Stimulated activated CD4-positive, alpha-beta T cell treated with anti-CD3 and anti-CD28 coated beads, Interleukin-1b, Interleukin-23, amount 100 ng/mL, for 4 hours (primary cell): Measurements from ENCODE around the gene MINDY2.
"Not testable (repeated sequence)": the region's sequence is repeated elsewhere in the genome, so short reads cannot be mapped to it uniquely, and the experiment has no call there.

Experiments
- DNase-seq, 2 donors: peaks; one replicate each; pipeline ENCODE4 v3.0.0-alpha.2; 2020; ENCODE audit warnings: low read depth in 2 of 2

MINDY2 gene

DNA sequence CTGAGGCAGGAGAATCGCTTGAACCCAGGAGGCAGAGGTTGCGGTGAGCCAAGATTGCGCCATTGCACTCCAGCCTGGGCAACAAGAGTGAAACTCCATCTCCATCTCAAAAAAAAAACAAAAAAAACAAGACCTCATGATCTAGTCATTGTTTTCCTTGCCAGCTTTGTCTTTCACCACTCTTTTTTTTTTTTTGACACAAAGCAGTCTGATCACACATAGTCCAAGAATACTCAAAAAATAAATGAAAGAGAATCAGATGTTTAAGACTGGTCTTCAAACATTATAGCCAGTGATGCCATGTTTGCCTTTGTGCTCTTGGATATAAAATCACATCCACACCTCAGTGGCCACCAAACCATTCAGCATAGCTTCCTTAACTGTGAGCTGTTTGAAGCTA, 15.8 kb upstream of the MINDY2 start:
- no peak for DNase-seq

DNA sequence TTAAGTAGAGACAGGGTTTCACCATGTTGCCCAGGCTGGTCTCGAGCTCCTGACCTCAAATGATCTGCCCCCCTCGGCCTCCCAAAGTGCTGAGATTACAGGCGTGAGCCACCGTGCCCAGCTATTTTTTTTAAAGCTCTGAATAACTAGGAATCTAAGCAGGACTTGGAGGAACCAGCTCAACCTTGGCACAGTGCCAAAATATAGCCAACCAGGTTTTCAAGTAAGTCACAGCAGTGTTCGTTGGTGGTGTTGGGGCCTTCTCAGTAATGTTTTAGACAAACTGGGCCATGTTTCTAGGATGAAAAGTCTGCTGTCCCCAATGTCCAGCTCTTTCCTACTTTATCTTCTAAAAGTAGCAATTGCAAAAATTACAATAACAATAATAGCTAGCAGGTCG, 15.1 kb upstream of the MINDY2 start:
- no peak for DNase-seq

DNA sequence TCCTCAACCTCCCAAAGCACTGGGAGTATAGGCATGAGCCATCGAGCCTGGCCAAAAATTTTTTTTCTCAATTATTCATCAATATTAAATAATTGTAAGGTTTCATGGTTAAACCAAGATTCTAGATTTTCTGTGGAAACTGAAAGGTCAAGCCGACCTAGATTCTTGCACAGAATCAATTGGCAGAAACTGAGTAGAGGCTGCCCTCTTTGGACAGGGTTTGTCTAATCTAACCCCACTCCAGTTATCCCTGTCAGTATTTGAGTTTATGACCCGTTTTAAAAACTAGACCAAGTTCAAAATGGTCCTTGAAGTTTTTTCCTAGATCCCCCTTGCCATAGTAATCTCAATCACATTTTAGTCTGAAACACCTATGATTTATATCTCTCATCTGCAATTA, 13.0 kb upstream of the MINDY2 start:
- DNase-seq, result no peak

DNA sequence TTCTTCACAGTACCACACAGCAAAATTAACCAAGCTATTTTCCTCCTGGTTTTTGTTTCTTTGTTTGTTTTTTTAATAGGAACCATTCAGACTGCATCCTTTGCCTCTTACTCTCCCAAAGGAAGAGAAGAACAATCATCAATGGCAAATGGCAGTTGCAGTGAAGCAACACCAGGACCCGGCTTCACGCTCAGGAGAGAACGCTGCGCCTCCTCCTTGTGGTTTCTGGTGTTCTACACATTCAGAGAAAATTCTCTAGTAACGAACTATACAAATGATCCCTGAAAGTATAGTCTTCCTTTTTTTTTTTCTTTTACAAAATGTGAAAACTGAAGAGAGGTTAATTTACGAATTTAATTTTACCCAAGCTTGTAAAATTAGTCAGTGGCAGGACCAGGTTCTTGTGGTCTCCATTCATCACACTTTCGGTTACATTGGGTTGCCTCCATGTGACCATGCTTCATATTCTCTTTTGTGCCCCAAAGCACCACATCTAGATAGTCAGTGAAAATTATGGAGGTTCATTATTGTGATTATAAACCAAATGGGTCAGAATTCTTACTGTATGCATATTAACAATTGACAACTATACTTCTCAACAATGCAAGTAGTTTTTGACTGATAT, 10.6 kb upstream of the MINDY2 start:
- DNase-seq, result no peak

DNA sequence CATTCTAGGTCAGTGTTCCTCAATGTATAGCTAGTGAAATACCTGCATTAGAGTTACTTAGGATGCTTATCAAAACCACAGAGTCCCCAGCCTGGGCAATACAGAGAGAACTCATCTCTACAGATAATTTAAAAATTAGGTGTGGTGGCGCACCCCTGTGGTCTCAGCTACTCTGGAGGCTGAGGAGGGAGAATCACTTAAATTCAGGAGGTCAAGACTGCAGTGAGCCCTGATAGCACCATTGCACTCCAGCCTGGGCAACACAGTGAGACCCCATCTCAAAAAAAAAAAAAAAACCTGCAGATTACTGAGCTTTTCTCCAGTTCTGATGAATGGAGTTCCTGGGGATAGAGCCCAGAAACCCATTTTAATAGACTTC, 10.1 kb upstream of the MINDY2 start:
- no peak for DNase-seq

DNA sequence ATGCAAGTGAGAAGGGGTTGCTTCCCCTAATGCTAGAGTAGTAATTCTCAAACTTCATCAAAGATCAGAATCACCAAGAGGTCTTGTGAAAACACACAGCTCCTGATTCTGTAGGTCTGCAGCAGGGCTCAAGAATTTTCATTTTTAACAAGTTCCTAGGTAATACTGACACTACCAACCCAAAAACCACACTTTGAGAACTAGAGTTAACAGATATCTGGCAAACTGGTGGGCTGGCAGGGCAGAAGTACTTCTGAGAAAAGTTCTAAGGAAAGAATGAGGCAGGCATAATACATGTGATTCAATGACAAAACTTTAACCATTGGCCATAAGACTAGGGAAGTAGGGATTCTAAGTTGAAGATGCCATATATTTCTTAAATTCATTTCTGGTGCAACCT, 8.8 kb upstream of the MINDY2 start:
- no peak for DNase-seq

DNA sequence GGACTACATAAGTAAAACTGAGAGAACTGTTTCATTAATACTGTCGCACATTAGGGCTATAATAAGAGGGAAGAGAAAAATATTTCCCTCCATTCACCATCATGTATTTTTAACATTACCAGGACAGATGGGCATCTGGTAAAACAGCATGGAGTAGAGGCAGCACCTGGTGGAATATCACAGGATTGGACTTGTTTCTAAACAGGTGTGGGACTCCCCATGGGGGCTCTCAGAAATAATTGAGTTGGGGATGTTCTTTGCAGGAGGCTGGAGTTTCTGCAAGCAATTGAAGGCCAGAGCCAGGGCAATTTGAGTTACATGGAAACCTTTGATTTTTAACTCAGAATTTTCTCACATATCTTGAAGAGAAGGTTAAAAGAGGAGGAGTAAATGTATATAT, 8.4 kb upstream of the MINDY2 start:
- DNase-seq, result no peak

DNA sequence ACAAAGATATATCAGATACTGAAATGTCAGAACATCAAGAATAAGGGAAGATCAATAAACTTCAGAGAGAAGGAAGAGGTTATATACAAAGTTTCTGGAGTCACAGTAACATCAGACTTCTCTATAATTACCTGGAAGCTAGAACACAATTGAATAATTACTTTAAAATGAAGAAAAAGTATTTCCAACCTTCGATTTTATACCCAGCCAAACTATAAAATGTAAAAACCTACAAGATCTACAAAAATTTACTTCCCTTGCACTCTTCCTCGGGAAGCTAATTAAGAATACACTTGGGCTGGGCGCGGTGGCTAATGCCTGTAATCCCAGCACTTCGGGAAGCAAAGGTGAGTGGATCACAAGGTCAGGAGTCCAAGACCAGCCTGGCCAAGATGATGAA, 6.6 kb upstream of the MINDY2 start:
- no peak for DNase-seq

DNA sequence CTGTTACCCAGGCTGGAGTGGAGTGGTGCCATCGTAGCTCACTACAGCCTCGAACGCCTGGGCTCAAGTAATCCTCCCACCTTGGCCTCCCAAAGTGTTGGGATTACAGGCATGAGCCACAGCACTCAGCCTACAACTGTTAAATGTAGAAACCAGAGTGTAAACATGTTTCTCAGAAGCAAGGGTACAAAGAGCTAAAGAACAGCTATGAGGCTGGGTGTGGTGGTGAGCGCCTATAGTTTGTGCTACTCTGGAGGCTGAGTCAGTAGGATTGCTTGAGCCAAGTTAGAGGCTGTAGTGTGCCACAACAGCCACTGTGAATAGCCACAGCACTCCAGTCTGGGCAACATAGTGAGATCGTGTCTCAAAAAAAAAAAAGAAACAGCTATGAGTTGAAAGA, 4.8 kb upstream of the MINDY2 start:
- DNase-seq, result no peak

DNA sequence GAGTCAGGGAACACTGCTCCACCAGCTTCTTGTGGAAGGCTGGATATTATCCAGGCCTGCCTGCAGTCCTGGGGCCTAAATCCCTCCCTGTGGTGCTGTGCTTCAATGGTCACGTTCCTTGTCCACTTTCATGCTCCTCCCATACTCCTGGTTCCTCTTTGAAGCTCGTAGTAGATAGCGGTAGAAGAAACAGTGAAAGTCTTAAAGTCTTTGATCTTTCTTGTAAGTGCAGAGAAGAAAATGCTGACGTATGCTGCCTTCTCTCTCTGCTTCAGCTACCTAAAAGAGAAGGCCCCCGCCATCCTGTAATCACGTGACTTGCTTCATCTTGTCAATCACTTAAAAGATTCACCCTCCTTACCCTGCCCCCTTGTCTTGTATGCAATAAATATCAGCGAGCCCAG, 2.5 kb upstream of the MINDY2 start:
- DNase-seq, result not testable (repeated sequence)

DNA sequence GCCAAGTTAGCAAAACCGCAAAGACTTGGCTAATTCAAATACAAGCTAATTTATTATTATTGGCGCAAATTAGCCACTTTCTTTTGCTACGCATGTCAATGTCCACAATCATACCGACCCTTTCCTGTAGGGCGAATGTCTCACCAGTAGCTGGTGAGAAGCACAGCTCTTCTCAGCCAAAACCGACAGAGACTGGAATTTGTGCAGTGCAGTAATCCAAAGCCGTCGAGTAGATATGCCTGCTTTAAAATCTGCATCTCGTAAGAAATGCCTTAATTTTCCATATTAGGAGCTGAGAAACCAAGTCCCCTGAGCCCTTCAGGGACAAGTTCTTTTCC, 614 bp upstream of the MINDY2 start:
- DNase-seq, result no peak

DNA sequence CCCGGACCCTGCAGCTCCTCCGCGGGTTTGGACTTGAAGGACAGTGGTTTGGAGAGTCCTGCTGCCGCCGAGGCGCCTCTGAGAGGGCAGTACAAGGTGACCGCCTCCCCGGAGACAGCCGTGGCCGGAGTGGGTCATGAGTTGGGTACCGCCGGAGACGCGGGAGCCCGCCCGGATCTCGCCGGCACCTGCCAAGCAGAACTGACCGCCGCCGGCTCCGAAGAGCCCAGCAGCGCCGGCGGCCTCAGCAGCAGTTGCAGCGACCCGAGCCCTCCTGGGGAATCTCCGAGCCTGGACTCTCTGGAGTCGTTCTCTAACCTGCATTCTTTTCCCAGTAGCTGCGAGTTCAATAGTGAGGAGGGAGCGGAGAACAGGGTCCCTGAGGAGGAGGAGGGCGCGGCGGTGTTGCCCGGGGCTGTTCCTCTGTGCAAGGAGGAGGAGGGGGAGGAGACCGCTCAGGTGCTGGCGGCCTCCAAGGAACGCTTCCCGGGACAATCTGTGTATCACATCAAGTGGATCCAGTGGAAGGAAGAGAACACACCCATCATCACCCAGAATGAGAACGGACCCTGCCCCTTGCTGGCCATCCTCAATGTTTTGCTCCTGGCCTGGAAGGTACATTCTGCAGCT, 634 bp downstream of the MINDY2 start:
- DNase-seq, result peak in 1 of 2 donors; percentile 13

DNA sequence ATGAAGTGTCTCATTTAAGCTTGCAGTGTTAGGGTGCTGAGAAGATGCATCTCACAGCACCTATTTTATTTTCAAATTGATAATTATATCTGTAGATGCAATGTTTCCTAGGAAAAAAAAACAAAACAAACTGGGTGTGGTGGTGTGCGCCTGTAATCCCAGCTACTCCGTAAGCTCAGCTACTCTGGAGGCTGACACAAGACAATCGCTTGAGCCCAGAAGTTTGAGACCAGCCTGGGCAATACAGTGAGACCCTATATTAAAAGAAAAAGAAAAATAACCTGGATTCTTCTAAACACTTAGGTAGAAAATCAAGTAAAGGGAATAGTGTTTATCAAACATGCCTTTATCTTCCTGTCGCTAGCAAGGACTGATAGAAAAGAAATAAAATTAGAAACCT, 1.9 kb downstream of the MINDY2 start:
- DNase-seq, result no peak

DNA sequence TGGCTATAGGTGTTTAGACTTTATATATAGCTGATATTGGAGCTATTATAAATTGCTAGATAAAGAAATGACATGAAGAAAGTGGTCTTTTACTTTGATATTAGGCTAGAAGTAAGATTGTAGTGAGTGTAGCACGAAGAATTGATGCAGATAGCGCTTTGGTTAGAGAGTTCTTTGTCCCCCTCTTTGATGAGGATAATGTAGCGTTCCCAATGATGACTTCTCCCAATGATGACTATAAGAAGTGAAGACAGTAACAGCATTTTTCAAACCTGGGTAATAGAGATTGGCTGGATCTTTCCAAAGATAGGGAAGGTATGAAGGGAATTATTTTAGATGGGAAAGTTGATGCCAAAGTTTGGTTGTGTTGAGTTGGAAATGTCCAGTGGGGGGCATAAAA, 4.3 kb downstream of the MINDY2 start:
- DNase-seq, result no peak

DNA sequence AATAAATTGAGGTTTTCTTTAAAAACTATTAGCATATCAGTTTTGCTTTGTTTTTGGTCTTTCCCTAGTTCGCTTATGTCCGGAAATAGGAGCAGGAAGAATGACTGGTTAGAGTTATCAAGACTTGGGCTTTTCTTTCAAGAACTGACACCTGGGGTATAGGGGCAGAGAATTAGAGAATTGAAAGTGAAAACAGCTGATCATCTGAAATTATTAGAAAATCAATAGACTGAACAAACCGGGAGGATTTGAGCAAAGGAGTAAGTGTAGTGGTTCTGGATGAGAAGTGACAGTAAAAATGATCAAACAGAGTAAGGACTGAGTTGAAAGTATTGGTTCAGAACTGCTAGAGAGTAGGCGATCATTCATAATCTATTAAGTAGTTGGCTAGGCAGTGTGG, 6.0 kb downstream of the MINDY2 start:
- DNase-seq, result no peak

DNA sequence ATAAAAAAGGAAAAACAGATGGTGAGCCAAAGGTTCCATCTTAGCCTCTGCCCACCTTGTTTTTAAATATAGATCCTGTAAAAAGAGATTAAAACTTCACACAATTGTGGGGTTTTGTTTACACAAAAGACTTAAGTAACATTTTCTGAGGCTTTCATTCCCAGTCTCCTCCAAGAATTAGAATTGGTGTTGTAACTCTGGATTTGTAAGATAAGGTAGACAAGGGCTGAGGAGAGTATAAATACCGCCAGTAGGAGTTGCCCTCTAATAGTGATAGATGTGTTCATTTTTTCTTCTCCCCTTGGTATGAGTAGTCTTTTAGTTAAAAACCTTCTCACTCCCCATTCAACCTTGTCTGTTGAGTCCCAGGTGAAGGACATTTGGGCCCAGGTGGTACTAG, 8.5 kb downstream of the MINDY2 start:
- DNase-seq, result no peak

DNA sequence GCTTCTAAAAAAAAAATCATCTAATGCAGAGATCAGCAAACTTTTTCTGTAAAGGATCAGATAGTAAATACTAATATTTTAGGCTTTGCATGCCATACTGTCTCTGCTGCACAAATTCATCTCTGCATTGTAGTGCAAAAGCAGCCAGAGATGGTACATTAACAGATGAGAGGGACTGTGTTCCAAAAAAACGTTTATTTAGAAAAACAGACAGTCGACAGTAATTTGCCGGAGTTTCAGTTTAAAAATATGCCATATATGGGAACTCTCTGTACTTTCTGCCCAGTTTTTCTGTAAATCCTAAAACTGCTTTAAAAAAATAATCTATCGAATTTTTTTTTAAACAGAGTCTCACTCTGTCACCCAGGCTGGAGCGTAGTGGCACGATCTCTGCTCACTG, 14.3 kb downstream of the MINDY2 start:
- DNase-seq, result no peak

DNA sequence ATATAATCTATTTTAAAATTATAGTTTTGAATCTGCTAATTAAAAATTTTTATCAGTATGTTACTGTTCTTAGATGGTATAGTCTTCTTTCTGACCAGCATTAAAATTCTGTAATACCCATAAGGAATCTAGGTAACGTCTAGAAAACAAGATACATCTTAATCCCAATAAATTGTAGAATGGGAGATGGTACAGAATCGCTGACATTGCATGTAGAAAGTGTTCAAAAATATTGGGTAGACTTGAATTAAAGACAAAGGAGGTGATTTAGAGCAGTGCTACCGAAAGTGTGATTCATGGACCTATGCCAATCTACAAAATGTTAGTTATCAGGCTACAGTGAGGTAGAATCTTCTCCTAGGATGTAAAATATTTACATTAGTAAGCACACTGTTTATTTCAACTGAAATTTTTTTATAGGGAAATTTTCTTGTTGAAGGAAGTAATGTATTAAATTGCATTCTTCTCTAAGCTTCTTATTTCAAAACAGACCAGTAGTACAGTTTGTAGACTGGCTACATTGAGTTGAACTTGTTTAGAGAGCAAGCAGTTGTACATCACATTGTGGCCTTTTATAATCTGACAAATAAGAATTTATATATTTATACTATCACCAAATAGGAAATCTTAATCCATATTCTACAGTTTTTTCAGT, 17.1 kb downstream of the MINDY2 start:
- no peak for DNase-seq

DNA sequence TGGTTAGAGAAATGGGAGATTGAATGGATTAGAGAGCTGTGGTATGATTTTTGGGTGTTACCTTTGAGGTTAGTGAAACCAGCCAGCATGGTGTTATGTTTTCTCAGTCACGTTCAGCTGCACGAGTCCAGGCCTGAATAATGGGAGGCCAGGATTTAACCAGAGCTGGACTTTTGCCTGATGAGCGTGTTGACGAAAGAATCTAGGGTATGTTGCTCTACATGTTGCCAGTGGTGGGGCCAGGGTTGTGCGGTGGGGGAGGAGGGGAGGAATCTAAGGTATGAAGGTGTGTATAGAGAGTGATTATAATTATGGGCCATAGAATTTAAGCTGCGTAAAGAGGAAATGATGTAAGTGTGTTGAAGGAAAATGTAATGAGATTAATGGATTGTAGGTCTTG, 22.8 kb downstream of the MINDY2 start:
- no peak for DNase-seq

DNA sequence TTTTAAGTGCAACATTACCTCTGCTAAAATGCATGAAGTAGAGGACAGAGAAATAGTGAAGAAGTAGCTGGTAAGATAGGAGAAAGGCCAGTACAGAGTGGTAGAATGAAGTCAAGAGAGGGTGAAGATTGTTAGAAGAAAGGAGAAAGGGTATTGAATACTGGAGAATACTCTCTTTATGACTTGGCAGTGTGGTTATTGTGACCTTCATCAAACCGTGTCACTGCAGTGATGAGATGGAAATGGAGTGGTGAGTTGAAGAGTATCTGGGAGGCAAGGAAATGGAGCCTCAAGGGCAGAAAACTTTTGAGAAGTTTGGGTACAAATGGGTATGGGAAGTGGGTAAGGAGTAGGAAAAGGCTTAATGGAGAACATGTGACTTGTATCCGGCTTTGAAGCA, 24.7 kb downstream of the MINDY2 start:
- no peak for DNase-seq

DNA sequence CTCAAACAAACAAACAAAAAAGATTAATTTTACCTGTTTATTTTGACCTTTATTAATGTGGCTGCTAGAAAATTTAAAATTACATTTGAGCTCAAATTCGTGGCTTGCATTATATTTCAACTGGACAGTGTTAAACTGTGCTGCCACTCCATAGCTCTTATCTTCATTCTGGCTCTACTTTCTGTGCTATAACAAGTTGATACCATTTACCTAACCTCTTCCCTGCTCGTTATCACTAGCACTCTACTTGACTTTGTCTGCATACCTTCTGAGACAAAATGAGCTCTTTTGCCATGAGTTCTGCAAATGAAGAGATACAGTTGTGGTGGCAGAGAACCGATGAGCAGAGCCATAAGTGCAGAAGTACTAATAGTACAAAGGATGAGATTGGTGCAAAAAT, 26.4 kb downstream of the MINDY2 start:
- no peak for DNase-seq

DNA sequence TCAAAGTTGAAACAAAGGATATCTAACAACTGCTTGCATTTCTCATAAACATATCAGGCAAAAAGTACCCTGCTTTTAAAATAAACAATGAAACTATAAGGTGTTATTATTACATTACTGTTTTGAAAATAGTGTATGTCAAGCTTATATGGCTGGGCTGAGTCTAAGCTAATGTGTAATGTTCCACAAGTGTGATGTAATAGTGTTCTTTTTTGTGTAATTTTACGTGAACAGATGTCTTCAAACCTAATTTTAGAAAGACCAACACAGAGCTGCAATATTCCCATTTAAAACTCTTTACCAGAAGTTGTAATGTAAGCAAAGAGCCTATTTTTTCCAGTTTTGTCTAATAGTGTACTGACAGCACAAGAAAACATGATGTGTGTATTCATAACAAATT, 34.0 kb downstream of the MINDY2 start:
- DNase-seq, result no peak

DNA sequence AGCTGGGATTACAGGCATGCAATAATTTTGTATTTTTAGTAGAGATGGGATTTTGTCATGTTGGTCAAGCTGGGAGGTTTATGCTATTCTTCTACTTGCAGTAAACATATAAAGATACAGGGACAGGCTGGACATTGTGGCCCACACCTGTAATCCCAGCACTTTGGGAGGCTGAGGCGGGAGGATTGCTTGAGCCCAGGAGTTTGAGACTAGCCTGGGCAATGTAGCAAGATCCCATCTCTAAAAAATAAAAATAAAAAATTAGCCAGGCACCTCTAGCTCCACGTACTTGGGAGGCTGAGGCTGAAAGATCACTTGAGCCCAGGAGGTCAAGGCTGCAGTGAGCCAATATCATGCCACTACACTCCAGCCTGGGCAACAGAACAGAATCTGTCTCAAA, 52.2 kb downstream of the MINDY2 start:
- DNase-seq, result not testable (repeated sequence)

DNA sequence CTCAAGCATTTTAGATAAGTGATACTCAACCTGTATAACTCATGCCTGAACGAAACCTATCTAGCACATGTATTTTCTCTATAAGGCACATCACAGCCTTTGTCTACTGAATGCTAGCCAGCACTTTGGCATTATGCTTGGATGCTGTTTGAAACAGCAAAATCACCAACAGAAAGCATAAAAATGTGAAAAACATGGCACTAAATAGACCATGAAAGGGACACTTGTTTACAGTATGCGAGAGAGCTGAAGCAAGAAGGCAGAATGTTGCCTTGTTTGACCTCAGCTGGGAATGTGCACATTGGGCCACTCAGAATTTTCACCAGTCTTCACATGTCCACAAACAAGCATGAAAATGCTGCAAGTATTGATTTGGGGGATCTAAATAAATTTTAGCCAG, 59.5 kb downstream of the MINDY2 start:
- DNase-seq, result no peak
